Activated T-cell treated with anti-CD3 and anti-CD28 coated beads, Interleukin-2, amount 50 U/mL, for 24 hours (primary cell): ENCODE measurements around the gene NFATC3.

ENCODE experiments used
- DNase-seq: peaks from one replicate; pipeline ENCODE4 v3.0.0-alpha.2; 2020
- H3K27ac Mint-ChIP-seq: 2 replicates; pipeline ENCODE4 v1.8.0; 2020; ENCODE audit warnings: mild to moderate bottlenecking, mixed read lengths
- H3K27me3 Mint-ChIP-seq: 2 replicates; pipeline ENCODE4 v1.8.0; 2020; ENCODE audit warnings: mixed read lengths
- H3K36me3 Mint-ChIP-seq: 2 replicates; pipeline ENCODE4 v1.8.0; 2020; ENCODE audit warnings: low read depth, mixed read lengths
- H3K4me1 Mint-ChIP-seq: 2 replicates; pipeline ENCODE4 v1.8.0; 2020; ENCODE audit warnings: low read depth, mixed read lengths
- H3K4me3 Mint-ChIP-seq: 2 replicates; pipeline ENCODE4 v1.8.0; 2020; ENCODE audit warnings: mild to moderate bottlenecking, moderate library complexity, mixed read lengths
- H3K9me3 Mint-ChIP-seq: 2 replicates; pipeline ENCODE4 v1.8.0; 2020; ENCODE audit warnings: mixed read lengths

Gene NFATC3

DNA sequence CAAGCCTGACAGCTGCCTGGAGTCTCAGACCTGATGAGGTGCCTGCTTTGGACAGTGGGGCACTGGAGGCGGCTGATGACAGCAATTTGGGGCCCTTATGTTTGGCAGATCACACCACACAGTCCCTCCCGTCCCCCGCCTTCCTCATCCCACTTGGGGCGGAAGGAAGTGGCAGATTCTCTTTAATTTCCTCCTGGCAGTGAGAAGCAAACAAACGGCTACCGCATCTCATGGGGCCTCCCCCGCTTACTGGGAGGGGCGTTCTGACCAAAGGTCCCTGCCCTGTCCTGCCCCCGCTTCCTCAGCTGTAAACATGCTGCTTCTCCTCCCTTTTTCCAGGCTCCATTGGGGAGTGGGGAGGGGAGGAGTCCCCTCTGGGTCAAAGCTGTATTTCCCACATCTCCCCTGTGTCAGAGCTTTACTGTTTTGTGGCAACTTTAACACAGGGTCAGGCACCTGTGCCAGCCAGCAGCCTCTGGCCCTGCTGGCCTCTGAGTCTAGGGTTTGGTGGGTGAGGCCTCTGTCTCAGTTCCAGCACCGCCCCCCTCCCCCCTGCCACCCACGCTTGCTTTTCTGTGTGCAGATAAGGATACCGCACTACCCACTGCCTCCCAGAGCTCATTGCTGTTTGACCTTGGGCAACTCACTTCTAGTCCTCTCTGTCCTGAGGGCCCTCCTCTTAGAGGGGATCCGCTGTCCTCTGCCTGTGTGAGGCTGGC, 5.4 kb upstream of the NFATC3 start:
- no peaks in the 10 kb centered on the region for H3K9me3 Mint-ChIP-seq
- peaks cover 86% of the 10 kb centered on the region for H3K4me1 Mint-ChIP-seq
- H3K27me3 Mint-ChIP-seq: no peaks in the 10 kb centered on the region
- peak overlapping the region; percentile 97 for H3K27ac Mint-ChIP-seq
- peak; percentile 79 for DNase-seq
- peaks cover 67% of the 10 kb centered on the region for H3K36me3 Mint-ChIP-seq
- peak overlapping the region; percentile 72 for H3K4me3 Mint-ChIP-seq

DNA sequence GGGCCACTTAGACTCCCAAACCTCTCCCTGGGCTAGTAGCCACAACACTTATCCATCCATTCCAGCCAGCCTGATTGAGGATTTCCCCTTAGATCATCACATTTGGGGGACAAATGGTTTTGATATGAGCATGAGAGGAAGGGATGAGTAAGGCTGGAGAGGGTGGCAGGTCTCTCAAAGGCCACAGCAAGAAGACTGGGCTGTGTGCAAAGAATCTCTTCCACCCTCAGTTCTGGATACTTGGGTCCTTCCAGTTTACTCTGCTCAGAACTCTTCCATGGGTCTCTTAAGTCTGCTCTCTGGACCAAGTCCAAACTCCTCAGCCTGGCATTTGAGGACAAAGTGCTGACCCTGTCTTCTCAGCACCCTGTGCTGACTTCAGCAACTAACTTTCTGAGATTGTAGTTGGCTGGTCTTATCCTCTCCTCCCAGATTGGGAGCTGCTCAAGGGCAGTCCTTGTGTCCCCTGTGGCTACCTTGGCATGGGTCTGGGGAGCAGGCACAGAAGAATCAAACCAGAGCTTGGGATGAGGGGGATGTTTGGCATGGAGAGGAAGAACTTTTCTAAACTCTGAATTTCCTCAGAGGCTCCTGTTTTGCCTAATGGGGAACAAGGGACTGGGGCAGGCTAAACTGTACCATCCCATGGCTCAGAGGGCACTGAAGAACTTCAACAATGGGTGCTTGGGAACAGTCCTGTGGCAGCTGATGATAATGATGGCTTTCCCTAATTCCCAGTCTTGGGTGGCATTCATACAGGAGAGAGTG, 3.1 kb upstream of the NFATC3 start:
- Mint-ChIP-seq H3K27ac (peak overlapping the region; percentile 97), H3K4me1 (peaks cover 70% of the 10 kb centered on the region), H3K36me3 (peaks cover 60% of the 10 kb centered on the region), H3K9me3 (no peaks in the 10 kb centered on the region), H3K4me3 (peak overlapping the region; percentile 46), H3K27me3 (no peaks in the 10 kb centered on the region)
- no peak for DNase-seq

DNA sequence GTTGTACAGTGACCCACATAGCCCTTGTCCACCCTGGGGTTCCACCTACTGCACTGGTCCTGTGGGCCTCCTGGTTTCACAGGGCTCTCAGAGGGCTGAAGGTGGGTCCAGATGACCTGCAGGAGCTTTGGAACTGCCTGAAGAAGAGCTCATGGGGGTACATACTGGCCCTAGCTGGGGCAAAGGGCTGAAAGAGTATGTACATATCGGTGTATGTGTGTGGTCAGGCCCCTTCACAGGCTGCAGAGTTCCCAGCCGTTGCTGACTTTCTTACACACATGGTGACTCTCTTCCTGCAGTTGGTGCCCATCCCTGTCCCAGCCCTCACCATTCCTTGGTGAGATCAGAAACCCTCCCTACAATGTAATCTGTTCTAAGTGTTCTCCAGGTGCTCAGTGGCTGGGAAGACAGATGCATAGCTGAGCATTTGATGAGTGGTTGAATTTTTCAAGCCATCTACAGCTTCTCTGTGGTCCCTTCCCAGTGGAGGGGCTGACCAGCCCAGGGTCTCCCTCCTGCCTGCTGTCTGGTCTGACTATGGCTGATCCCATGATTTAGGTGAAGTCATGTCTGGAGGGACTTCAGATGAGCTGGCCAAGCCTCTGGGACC, 2.4 kb upstream of the NFATC3 start:
- DNase-seq: no peak
- Mint-ChIP-seq H3K4me1 (peaks cover 72% of the 10 kb centered on the region), H3K9me3 (no peaks in the 10 kb centered on the region), H3K27ac (peak overlapping the region; percentile 97), H3K27me3 (no peaks in the 10 kb centered on the region), H3K4me3 (no peak overlapping the region), H3K36me3 (peaks cover 55% of the 10 kb centered on the region)

DNA sequence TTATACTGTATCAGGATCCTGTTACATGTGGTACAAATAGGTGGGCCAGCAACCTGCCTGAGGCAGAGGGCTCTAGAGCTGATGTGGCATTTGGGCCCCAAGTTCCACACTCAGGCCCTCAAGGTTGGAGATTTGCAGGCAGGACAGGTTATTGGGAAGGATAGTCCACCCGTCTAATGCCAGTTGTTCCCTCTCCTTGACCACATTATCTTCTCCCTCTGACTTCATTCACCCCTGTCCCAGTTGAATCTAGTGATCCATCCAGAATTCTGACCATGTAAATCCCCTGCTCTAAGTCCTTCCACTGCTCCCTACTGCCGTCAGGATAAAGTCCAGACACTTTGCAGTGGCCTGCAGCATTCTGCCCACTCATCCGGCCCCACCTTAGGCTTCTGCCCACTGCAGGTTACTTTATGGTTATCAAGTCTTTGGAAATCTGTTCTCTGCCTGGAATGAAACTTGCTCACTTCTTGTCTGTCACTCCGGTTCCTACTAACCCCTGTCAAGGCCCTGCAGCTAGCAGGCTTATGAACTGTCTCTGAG, 1.9 kb upstream of the NFATC3 start:
- Mint-ChIP-seq H3K4me1 (peaks cover 70% of the 10 kb centered on the region), H3K27me3 (no peaks in the 10 kb centered on the region), H3K4me3 (no peak overlapping the region), H3K27ac (peak overlapping the region; percentile 97), H3K9me3 (no peaks in the 10 kb centered on the region), H3K36me3 (peaks cover 49% of the 10 kb centered on the region)
- no peak for DNase-seq

DNA sequence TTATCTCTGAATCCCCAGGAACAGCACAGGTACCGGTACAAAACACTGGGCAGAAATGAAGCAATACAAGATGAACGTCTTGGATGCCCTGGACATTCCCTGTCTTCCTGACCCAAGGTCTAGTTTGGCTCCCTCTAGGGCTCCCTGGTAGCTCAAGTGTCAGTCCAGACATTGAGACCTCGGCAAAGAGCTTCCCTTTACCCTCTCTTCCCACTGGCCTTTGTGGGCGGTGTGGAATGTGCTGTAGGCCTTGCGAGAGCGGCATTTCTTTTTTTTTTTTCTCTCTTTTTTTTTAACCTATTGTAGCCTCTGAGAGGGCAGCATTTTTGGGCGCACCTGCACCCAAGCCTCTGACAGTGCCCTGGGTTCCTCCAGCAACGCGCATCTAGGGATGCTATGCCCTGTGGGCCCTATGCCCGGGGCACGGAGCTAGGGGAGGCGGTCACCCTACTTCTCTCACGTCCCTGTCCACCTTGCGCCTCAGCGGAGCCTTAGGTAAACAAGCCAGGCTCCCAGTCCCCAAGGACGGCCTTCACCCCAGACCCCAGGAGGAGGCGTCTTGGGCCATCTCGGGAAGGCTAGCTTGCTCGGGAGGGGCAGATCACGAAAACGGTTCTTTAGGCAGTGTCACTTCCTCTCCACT, 1.2 kb upstream of the NFATC3 start:
- Mint-ChIP-seq H3K4me3 (peak overlapping the region; percentile 80), H3K27me3 (no peaks in the 10 kb centered on the region), H3K4me1 (peaks cover 69% of the 10 kb centered on the region), H3K27ac (peak overlapping the region; percentile 97), H3K36me3 (peaks cover 43% of the 10 kb centered on the region), H3K9me3 (no peaks in the 10 kb centered on the region)
- DNase-seq: no peak

DNA sequence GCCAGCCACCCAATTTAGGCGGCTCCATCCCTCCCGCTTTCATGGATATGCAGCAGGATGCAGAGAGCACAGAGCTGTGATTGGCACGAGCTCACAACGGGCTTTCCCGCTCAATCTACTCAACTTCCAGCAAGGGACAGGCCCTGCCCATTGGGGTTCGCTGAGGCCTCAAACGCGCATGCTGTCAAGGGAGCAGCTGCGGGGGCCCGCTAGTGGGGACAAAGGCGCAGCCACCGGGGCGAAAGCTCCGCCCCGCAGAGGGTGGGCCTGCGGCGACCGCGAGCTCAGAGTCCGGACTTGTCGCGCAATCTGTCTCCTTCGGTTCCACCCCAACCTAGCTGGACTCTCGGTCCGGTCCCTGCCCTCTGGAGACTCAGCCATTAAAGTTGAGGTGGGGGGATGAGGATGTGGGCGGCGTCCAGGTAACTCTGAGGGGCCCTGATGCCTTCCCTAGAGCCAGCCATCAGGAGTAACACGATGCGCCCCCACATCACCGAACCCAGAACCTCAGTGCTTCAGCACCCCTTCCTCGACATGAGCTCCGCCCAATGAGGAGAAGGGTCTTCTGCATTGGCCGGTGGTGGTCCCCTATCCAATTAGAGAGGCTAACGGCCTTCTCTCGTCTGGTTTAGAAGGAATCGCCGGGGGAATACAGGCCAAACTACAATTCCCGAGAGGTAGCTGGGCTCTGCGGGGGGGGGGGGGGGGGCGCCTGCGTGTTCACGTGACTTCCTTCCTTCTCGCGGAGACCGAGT, 489 bp upstream of the NFATC3 start:
- peak; percentile 93 for DNase-seq
- Mint-ChIP-seq H3K27me3 (no peaks in the 10 kb centered on the region), H3K9me3 (no peaks in the 10 kb centered on the region), H3K4me1 (peaks cover 69% of the 10 kb centered on the region), H3K27ac (peak overlapping the region; percentile 97), H3K36me3 (peaks cover 36% of the 10 kb centered on the region), H3K4me3 (peak overlapping the region; percentile 80)

DNA sequence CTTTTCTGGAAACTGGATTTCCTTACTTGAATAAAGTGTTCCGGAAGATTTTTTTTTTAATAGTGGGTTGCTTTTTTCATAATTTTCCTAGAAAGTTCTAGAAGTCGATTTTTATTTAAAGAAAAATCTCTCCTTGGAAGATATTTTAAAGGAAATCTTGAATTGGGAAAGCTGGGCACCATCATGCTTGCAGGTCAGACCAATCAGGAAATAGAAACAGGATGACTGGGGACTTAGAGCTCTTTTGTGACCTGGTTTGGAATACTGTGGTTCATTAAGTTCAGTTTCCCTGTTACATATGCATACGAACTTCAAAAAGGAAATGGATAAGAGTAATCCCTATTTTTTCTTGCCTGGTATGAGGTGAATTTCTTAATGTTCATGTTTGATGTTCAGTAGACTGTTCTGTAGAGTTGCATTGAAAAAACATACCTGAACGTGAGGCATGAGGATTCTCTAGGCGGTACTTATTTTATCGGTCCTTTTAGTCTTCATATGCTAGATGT, 1.2 kb downstream of the NFATC3 start:
- Mint-ChIP-seq H3K4me1 (peaks cover 69% of the 10 kb centered on the region), H3K27ac (peak overlapping the region; percentile 98), H3K36me3 (peaks cover 26% of the 10 kb centered on the region), H3K4me3 (peak overlapping the region; percentile 87), H3K27me3 (no peaks in the 10 kb centered on the region), H3K9me3 (no peaks in the 10 kb centered on the region)
- no peak for DNase-seq

DNA sequence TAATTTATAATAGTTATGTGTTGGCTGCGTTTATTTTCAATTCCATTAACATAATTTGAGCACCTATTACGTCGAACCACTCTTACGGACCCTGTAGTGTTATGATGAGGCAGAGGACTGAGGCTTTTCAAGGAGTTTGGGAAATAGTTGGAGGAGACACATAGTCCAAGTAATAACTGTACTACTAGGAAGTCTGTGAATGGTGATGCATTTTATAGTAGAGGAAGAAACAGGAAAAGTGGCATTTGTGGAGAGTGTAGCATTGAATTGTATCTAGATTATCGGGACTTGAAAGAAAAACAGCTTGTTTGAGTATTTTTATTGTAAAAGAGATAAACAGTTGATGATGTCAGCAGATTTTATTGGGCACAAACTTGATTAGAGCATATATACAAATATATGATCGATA, 1.7 kb downstream of the NFATC3 start:
- Mint-ChIP-seq H3K27ac (peak overlapping the region; percentile 98), H3K36me3 (peaks cover 26% of the 10 kb centered on the region), H3K4me1 (peaks cover 69% of the 10 kb centered on the region), H3K27me3 (no peaks in the 10 kb centered on the region), H3K4me3 (peak overlapping the region; percentile 87), H3K9me3 (no peaks in the 10 kb centered on the region)
- no peak for DNase-seq

DNA sequence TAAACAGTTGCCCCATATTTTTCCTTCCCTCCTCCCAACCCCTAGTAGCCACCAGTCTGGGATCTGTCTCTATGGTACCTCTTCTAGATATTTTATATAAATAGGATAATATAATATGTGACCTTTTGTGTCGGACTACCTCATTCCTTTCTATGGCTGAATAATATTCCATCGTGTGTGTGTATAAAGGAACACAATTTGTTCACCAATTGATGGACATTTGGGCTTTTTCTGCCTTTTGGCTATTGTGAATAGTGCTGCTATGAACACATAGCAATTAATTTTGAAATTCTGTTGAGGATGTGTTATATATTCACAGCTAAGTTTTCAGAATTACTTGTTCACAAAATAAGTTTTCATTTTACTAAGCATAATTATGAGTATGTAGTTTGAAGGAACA, 2.5 kb downstream of the NFATC3 start:
- H3K27ac Mint-ChIP-seq: peak overlapping the region; percentile 88
- H3K4me1 Mint-ChIP-seq: peaks cover 67% of the 10 kb centered on the region

DNA sequence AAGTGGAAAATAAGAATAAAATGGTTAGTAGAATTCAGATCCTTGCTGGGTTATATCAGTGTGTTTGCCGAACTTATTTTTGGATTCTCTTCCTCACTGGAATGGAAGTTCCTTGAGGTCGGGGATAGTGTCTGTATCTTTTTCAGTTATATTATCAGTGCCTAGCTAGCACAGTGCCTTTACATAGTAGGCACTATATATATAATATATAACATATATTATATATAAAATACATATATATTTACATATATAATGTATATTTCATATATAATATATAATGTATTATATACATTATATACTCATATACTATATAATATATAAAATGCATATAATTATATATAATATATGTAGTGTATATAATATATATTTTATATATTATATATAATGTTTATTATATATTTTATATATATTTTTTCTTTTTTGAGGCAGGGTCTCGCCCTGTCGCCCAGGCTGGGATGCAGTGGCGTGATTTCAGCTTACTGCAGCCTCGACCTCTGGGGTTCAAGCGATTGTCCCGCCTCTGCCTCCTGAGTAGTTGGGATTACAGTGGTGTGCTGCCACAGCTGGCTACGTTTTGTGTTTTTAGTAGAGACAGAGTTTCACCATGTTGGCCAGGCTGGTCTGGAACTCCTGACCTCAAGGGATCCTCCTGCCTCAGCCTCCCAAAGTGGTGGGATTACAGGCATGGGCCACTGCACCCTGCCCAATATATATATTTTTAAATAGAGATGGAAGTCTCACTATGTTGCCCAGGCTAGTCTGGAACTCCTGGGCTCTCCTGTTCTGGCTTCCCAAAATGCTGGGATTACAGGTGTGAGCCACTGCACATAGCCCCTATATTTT, 3.2 kb downstream of the NFATC3 start:
- peaks cover 67% of the 10 kb centered on the region for H3K4me1 Mint-ChIP-seq
- H3K27ac Mint-ChIP-seq: peak overlapping the region; percentile 90
- H3K27me3 Mint-ChIP-seq: no peaks in the 10 kb centered on the region
- peaks cover 24% of the 10 kb centered on the region for H3K36me3 Mint-ChIP-seq
- H3K9me3 Mint-ChIP-seq: no peaks in the 10 kb centered on the region
- DNase-seq: no peak
- H3K4me3 Mint-ChIP-seq: peak overlapping the region; percentile 87

More for the DNA sequence above, 2.5 kb downstream of the NFATC3 start:
- Mint-ChIP-seq H3K36me3 (peaks cover 26% of the 10 kb centered on the region), H3K4me3 (peak overlapping the region; percentile 87), H3K27me3 (no peaks in the 10 kb centered on the region), H3K9me3 (no peaks in the 10 kb centered on the region)
- DNase-seq: no peak

DNA sequence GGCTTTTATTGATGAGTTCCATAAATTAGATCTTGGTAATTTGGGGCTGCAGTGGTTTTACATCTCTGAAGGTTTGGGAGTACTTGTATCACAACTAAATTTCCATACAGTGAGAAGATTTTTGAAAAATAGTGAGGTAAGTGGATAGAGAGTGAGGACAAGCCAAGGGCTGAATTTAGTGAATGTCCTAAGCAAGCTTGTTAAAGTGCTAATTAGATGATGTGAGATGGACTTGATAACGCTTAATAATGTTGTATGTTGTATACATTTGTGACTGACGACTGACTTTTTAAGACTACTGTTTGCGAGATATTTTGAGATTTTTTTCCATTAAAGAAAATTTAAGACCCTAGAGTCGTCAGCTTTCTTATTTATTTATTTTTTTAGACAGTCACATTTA, 3.9 kb downstream of the NFATC3 start:
- Mint-ChIP-seq H3K9me3 (no peaks in the 10 kb centered on the region), H3K4me3 (peak overlapping the region; percentile 73), H3K36me3 (peaks cover 17% of the 10 kb centered on the region), H3K4me1 (peaks cover 67% of the 10 kb centered on the region), H3K27me3 (no peaks in the 10 kb centered on the region), H3K27ac (peak overlapping the region; percentile 90)
- no peak for DNase-seq

DNA sequence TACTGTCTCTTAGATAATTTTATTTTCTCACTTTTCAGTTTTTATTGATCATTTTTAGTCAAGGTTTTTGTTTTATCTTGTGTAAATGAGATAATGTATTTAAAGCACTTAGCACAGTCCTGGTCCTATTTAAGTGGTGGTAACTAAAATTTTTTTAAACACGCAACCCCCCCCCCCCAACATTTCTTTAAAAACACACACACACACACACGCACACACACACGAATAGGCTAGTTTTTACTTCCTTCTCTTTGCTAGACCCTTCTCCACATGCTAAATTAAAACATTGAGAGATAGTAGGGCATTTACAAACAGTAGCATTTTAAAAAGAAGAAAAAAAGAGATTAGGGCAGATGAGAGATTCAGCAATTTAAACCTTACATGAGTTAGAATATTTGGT, 5.0 kb downstream of the NFATC3 start:
- Mint-ChIP-seq H3K9me3 (no peaks in the 10 kb centered on the region), H3K36me3 (peaks cover 14% of the 10 kb centered on the region), H3K4me3 (peak overlapping the region; percentile 73), H3K27ac (peak overlapping the region; percentile 90), H3K27me3 (no peaks in the 10 kb centered on the region), H3K4me1 (peaks cover 72% of the 10 kb centered on the region)
- no peak for DNase-seq

DNA sequence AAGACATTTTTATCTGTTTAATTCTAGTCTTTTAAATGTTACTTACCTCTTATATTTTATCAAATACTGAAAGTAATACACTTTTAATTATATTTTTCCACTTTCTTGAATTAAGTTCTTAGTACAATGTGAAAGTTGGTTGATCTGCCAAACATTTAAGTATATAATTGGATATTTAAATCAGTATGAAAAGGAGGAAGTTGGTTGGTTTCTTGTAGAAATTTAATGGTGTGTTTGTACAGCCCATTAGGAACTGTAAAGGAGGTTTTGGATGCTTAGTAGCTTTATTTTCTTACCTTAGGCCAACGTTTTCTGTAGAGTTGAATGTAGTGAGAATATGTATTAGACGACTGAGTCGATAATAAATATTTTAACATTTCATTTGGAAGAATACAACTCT, 5.4 kb downstream of the NFATC3 start:
- DNase-seq: no peak
- Mint-ChIP-seq H3K4me3 (peak overlapping the region; percentile 73), H3K27me3 (no peaks in the 10 kb centered on the region), H3K4me1 (peaks cover 75% of the 10 kb centered on the region), H3K9me3 (no peaks in the 10 kb centered on the region), H3K36me3 (peaks cover 14% of the 10 kb centered on the region), H3K27ac (peak overlapping the region; percentile 90)
